Stimulated activated CD8-positive, alpha-beta memory T cell treated with anti-CD3 and anti-CD28 coated beads, Interleukin-12 subunit alpha, Interleukin-12 subunit beta, amount 100 ng/mL, for 24 hours (primary cell): Measurements from ENCODE around the gene UROC1.

Source experiments
- DNase-seq: peaks from one replicate; pipeline ENCODE4 v3.0.0-alpha.2; 2020; ENCODE audit errors: extremely low read depth

UROC1 gene

DNA sequence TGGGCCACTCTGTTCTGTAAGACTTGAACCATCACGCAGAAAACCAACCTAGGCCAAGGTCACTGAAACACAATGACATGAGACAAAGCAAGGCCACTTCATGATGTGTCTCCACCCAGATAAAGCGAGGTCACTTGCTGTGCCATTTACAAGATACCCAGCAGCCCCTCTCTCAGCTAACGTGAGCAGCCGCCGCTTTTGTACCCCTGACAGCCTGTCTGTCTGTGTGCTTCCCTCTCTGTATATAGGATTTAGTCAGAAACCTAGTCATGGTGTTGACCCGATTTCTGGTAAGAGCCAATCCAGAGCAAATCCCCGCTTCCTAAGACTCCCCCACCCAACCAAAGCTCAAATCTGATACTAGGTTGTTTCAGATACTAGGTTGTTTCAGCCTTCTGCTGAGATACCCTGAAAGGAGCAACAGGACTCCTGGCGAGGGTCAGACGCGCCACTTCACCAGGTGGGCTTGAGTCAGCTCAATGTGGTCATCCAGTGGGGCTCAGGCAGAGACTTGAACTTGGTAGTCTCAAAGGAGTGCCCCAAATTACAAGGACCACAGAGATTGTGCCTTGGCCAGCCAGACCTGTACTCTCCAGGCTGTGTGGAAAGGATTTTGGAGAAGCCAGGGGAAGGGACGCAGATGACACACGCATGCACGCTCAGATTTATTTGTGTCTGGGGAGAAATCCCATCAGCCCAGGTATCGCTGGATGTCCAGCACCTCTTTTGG, 38.8 kb downstream of the UROC1 start:
- DNase-seq = no peak

DNA sequence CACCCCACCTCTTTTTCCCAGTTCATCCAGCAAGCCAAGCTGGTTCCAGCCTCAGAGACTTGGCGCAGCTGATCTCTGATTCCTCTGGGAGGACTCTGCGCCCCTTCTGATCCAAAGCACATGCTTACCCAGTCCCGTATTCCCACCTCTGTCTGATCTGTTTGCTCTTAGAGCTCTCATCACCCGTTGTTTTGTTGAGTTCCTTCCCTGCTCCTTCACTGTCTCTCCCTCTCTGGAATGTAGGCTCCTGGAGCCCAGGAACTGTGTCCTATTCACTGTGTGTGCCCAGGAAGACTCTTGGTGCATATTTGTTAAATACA, 40.6 kb downstream of the UROC1 start:
- no peak for DNase-seq

DNA sequence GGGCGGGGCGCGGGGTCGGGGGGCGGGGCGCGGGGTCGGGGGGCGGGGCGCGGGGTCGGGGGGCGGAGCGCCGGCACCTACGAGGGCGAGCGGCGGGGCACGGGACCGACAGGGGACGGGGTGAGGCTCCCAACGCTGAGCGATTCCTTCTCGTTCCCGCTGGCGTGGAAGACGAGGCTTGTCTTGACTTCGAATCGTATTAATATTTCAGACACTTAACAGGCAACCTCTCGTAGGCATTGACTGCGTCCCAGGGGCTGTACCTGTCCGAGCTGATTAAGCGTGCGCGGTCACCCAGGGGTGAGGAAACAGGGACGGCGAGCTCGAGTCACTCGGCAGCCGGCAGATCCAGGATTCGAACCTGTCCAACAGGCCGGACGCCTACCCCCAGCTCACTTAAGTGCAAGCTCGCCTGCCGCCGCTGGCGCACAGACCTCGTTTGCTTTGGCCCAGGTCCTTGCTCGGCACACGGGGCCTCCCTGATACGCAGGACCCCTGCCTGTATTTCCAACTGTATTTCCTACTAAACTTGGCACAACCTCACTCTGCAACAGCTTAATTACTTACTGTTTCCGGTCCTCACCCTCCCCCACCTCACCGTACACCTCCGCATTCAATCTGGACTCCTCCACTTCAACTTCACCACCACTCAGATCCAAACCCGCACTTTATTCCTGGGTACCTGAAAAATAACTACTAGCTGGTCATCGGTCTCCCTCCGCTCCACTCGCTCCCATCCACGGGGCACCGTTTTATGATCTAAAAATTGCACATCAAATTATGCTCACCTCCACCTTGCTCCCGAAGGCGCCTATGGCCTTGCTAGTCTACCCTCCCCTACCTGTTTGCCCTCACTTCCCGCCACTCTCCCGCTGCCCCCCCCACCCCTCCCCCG, 41.2 kb downstream of the UROC1 start:
- DNase-seq = no peak

GRCh38 chr3:126475413-126476114, 42.0 kb downstream of the UROC1 start, which contains the start of gene ZXDC:
ZXDC (minus strand) TSS chr3:126475891; CDS start chr3:126475865, 26 bp downstream.
- peak; percentile 84 for DNase-seq

DNA sequence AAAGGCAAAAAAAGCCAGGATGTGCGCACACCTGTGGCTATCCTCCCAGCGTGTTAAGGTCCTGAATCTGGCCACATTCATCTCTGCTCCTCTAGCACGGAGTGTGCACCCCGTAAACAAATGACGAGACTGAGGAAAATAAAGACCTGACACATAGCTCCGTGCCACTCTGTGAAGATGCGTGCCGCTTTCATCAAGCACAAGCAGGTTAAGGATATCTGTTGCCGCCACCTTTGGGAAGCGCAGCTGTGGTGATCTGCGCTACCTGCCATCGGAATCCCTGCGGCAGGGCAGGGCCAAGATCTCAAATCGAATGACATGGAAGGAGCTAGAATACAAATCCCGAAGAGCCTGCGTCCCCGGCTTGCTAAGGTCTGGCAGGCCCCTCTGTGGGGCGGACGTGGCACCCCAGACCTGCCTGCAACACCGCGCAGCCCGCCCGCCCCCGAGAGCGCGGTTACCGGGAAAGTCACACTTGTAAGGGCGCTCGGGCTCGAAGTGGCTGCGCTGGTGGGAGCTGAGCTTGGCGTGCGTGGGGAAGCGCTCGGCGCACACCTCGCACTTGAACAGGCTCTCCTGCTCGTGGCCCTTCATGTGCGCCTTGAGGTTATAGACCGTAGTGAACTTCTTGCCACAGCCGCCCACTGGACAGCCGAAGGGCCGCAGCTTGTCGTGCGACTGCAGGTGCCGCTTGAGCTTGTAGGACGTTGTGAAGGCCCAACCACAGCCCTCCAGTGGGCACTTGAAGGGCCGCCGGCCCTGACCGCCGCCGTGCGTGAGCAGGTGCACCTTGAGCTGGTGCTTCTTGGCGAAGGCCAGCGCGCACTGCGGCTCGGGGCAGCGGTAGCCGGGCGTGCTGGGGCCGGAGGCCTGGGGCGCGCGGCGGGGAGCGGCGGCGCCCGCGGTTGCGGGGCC, 42.8 kb downstream of the UROC1 start:
- DNase-seq = no peak

DNA sequence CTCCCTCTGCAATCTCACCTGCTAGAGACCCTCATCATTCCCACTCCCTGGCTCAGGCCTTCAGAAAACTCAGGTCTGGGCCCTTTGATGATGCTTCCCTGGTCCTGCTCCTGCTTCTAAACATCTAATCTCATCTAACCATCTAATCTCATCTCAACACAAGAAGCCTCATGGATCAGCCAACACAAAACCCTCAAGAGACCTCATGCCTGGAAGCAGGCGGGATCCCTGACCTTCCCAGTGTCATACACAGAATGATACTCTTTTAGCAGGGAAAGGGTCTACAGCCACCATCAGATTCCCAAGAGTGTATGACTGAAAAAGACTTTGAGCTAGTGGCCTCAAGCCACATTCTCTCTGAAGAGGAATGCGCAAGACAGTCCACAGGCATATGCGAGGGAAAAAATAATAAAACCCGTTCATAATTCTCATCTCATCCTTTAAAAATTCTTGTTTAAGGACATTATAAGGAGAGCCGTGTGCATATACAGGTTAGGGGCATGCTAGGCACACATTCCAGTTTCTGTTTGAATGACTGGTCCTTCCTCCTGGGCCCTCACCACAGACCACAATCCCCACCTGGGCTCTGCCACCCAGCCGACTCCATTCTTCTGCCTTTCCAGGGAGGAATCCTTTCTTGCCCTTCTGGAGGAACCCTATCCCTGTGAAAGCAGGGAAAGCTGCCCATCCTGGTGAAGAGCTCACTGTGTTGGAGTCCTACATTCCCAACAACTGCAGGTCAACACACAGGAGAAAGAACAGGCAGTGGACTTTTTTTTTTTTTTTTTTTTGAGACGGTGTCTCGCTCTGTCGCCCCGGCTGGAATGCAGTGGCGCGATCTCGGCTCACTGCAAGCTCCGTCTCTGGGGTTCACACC, 44.0 kb downstream of the UROC1 start:
- DNase-seq = no peak

DNA sequence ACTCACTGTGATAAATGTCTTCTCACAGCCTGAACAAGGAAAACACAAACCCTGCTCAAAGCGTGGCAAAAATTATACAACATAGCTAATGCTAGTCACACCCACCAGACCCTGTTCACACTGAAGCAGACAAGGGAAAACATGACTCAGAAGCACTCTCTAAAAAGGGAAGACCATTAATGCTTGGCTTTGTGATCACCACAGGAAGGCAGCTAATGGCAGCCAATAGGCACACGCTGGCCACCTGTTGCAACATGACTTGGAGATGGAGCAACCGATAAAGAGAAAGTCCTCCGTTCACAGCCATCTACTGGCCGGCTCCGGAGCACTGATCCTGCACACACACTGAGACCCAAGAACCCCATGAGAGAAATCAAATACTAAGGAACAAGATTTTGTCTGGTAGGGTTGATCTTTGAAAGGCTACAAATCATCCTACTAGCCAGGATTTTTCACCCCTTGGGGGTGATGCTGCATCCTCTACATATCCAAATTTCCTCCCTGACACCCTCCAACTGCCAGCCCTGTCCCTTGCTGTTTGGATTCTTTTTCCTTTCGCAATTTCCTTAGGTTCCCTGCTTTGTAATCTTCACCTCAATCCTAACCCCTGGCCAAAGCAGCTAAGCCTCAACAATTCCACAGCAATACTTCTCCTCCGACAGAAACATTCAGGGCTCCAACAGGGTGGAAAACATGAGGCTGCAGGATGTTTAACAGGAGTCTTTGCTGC, 45.1 kb downstream of the UROC1 start:
- DNase-seq = no peak

DNA sequence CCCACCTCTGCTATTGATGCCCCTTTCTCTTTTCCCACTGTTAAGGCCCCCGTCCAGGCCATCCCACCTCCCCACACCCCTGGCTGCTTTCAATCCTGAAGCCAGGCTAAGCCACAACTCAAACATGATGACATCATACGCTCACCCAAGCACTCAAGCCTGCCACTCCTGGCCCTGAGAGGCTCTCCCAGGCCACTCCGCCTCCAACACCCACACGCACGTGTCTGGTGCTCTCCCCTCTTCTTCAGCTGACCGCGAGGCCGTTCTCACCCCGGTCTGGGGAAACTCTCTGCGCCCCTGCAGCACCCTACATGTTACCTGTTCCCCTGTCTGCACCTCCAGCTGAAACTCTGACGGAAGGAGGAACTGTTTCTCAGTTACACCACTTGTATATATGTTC, 48.1 kb downstream of the UROC1 start:
- DNase-seq = no peak

GRCh38 chr3:126468028-126468891, 49.3 kb downstream of the UROC1 start:
- DNase-seq = no peak

- DNase-seq = no peak
These were observed 50.0 kb downstream of the UROC1 start for GRCh38 chr3:126467611-126467955.

- DNase-seq = no peak
These were observed 50.5 kb downstream of the UROC1 start for GRCh38 chr3:126466886-126467610.

- no peak for DNase-seq
These were observed 51.5 kb downstream of the UROC1 start for GRCh38 chr3:126465928-126466544.

GRCh38 chr3:126464997-126465396, 52.6 kb downstream of the UROC1 start:
- no peak for DNase-seq

DNA sequence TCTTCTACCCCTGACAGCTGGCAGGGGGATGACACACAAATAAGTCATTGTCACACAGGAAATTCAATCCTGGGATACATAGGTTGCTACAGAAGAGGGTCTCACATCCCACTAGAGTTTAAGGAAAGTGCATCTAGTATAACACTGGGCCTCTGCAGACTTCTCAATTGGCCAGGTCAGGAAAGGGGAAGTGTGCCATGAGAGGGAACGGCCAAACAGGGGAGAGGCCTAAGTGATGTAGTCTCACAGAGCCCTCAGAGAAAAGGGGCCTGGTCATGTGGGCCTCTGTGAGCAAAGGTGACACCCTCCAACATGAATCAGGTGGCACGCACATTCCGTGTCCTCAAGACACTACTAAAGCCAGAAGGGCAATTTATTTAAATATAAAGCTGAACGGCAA, 53.1 kb downstream of the UROC1 start:
- DNase-seq = no peak

GRCh38 chr3:126464093-126464492, 53.5 kb downstream of the UROC1 start:
- no peak for DNase-seq

DNA sequence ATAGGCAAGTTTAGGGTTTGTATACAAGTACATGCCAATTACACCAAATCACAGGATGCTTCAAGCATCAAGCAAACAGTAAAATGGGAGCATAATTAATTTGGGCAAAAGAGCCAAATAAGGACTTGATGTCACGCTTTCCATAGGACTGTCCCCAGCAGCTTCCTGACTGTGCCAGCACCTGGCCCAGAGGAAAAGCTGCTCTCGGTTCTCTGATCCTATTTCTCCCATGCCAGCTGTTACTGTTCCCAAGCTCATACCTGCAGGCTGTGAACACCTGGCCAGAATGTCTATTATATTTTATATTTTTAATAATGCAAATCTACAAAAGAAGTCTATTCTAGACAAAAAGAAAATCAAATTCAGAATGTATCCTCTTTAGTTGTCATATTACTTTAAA, 54.1 kb downstream of the UROC1 start:
- DNase-seq = no peak

- no peak for DNase-seq
These were observed 56.0 kb downstream of the UROC1 start for GRCh38 chr3:126461450-126462070.
